Keratinocyte (primary cell): ENCODE data around the gene MOGAT1. TPM values are rescaled to one million over a fixed set of nuclear protein-coding genes. Genes with fewer than 3 reads are reported as not detected.
A peak's percentile ranks its signal among the peaks of the same experiment; 100 is the strongest.

Experiments
- DNase-seq: peaks from one replicate; pipeline ENCODE4 v3.0.0-alpha.2; 2011; ENCODE audit warnings: low read depth, missing footprints, low spot score
- FAIRE-seq: peaks from 2 replicates; lab custom pipeline; 2011; peaks lifted over from hg19 to GRCh38; lab: Jason Lieb, UNC
- H2AFZ ChIP-seq: 2 replicates; pipeline ENCODE4 v1.6.0; 2012; ENCODE audit warnings: low read length, control low read depth, inconsistent platforms; ENCODE audit not compliant: control insufficient read depth
- H3K27ac ChIP-seq: 2 replicates; pipeline ENCODE4 v1.5.1; 2011; ENCODE audit warnings: low read length; ENCODE audit not compliant: control insufficient read depth, insufficient read depth
- H3K27me3 ChIP-seq: 3 replicates; pipeline ENCODE4 v1.6.0; 2011; ENCODE audit warnings: low read length; ENCODE audit not compliant: control insufficient read depth, insufficient read depth; ENCODE audit errors: extremely low read depth
- H3K36me3 ChIP-seq, 2 experiments: 2 replicates in 1 of 2; 3 replicates in 1 of 2; pipeline ENCODE4 v1.5.1; 2011; ENCODE audit warnings: low read length in 2 of 2, mild to moderate bottlenecking in 1 of 2; ENCODE audit not compliant: control insufficient read depth in 2 of 2, insufficient read depth in 2 of 2; ENCODE audit errors: extremely low read depth in 1 of 2
- H3K4me1 ChIP-seq: 3 replicates; pipeline ENCODE4 v1.5.1; 2011; ENCODE audit warnings: low read length; ENCODE audit not compliant: control insufficient read depth, insufficient read depth; ENCODE audit errors: extremely low read depth
- H3K4me2 ChIP-seq: 3 replicates; pipeline ENCODE4 v1.6.0; 2011; ENCODE audit warnings: low read depth, low read length; ENCODE audit not compliant: control insufficient read depth, insufficient read depth; ENCODE audit errors: extremely low read depth
- H3K4me3 ChIP-seq, 3 experiments: fragments of 200-600 bp in 1 of 3; sonication (generic) in 1 of 3; 2 replicates in 2 of 3; 3 replicates in 1 of 3; pipeline ENCODE4 v1.5.1; 2011 to 2016; ENCODE audit warnings: low read length in 3 of 3, mild to moderate bottlenecking in 3 of 3, control low read depth in 2 of 3, inconsistent platforms in 1 of 3, low read depth in 1 of 3, mixed read lengths in 1 of 3, mixed run types in 1 of 3, moderate library complexity in 1 of 3; ENCODE audit not compliant: control insufficient read depth in 2 of 3, insufficient read depth in 2 of 3; ENCODE audit errors: extremely low read depth in 1 of 3
- H3K79me2 ChIP-seq: 2 replicates; pipeline ENCODE4 v1.6.0; 2012; ENCODE audit warnings: low read length; ENCODE audit not compliant: control insufficient read depth, insufficient read depth
- H3K9ac ChIP-seq: 3 replicates; pipeline ENCODE4 v1.6.0; 2011; ENCODE audit warnings: low read length; ENCODE audit not compliant: control insufficient read depth, insufficient read depth; ENCODE audit errors: extremely low read depth
- H3K9me1 ChIP-seq: 3 replicates; pipeline ENCODE4 v1.6.0; 2011; ENCODE audit warnings: low read length; ENCODE audit not compliant: control insufficient read depth, insufficient read depth; ENCODE audit errors: extremely low read depth
- H3K9me3 ChIP-seq: 2 replicates; pipeline ENCODE4 v1.5.1; 2012; ENCODE audit warnings: low read depth, low read length; ENCODE audit not compliant: control insufficient read depth
- H4K20me1 ChIP-seq: 3 replicates; pipeline ENCODE4 v1.6.0; 2011; ENCODE audit warnings: low read length; ENCODE audit not compliant: control insufficient read depth, insufficient read depth; ENCODE audit errors: extremely low read depth
- CTCF ChIP-seq, 3 experiments: IDR thresholded peaks in 1 of 3; conservative IDR thresholded peaks in 1 of 3; optimal IDR thresholded peaks in 1 of 3; 2 replicates in 2 of 3; 3 replicates in 1 of 3; pipeline versions ENCODE3 to v1.5.1; 2011; ENCODE audit warnings: low read length in 3 of 3, mild to moderate bottlenecking in 3 of 3, moderate library complexity in 2 of 3, control low read depth in 1 of 3, inconsistent platforms in 1 of 3; ENCODE audit not compliant: insufficient read depth in 2 of 3; ENCODE audit errors: extremely low read depth in 1 of 3
- EZH2 ChIP-seq: IDR thresholded peaks from one replicate; pipeline ENCODE4 v1.6.1; 2012; ENCODE audit warnings: inconsistent platforms, mild to moderate bottlenecking, low read length, moderate library complexity
- dilution Hi-C: fragments of 300-500 bp; cut with MboI; formaldehyde crosslinking; loops from one replicate; pipeline ENCODE4 v1.7.0; 2020; ENCODE audit warnings: low sequenced_read_pairs; ENCODE audit not compliant: extremely low pct_ligation_motif_present
- polyA plus RNA-seq, 5 experiments: library from polyadenylated mRNA; depleted of rRNA in 3 of 5; stranded (reverse) in 3 of 5; stranded (forward) in 1 of 5; unstranded in 1 of 5; fragments of >200 nt; gene quantifications; 1 replicate in 1 of 5; 2 replicates in 3 of 5; 3 replicates in 1 of 5; pipeline versions ENCODE4 v1.2.1 to v1.2.3, GENCODE V29; 2011 to 2012; ENCODE audit warnings: missing spikeins in 2 of 5, low read depth in 1 of 5, low replicate concordance in 1 of 5

Gene MOGAT1
- polyA plus RNA-seq, 1 donor (not counting 4 experiments of a cell fraction or from before 2014, with no cell fraction given) = not detected

- dilution Hi-C loops = no loop called here
- peak; percentile 20 for FAIRE-seq
- no peaks in the 10 kb centered on the region for H3K79me2 ChIP-seq
These were observed 2.1 kb upstream of the MOGAT1 start for GRCh38 chr2:222669353-222669752.

GRCh38 chr2:222670191-222671038, 1.0 kb upstream of the MOGAT1 start:
- H3K9me1 ChIP-seq = no peaks in the 10 kb centered on the region
- no peak for FAIRE-seq
- TF ChIP-seq EZH2 = no peak
- no peak for TF ChIP-seq CTCF (optimal IDR thresholded peaks at IDR 0.05 in 1 of 3, IDR thresholded peaks at IDR 0.05 in 1 of 3, conservative IDR thresholded peaks at IDR 0.05 in 1 of 3; ENCODE audit: extremely low read depth in 1 of 3, insufficient read depth in 2 of 3, low read length in 3 of 3)
- H3K36me3 ChIP-seq = no peaks in the 10 kb centered on the region
- H3K4me2 ChIP-seq = no peak overlapping the region
- DNase-seq = no peak
- dilution Hi-C loops = no loop called here
- H3K9ac ChIP-seq = no peak overlapping the region
- peaks cover 22% of the 10 kb centered on the region for H3K27me3 ChIP-seq
- H3K4me3 ChIP-seq = no peak overlapping the region
- no peaks in the 10 kb centered on the region for H3K9me3 ChIP-seq
- no peak overlapping the region for H2AFZ ChIP-seq
- no peak overlapping the region for H3K27ac ChIP-seq
- peaks cover 8% of the 10 kb centered on the region for H3K4me1 ChIP-seq
- H4K20me1 ChIP-seq = no peaks in the 10 kb centered on the region
- H3K79me2 ChIP-seq = no peaks in the 10 kb centered on the region

More at GRCh38 chr2:222669353-222669752, 2.1 kb upstream of the MOGAT1 start:
- Histone ChIP-seq H3K36me3 (no peaks in the 10 kb centered on the region), H3K4me3 (no peak overlapping the region), H3K4me1 (peaks cover 8% of the 10 kb centered on the region), H3K27me3 (peaks cover 22% of the 10 kb centered on the region), H2AFZ (no peak overlapping the region), H3K4me2 (no peak overlapping the region), H3K9ac (no peak overlapping the region), H3K27ac (no peak overlapping the region), H3K9me3 (no peaks in the 10 kb centered on the region), H4K20me1 (no peaks in the 10 kb centered on the region), H3K9me1 (no peaks in the 10 kb centered on the region)
- no peak for DNase-seq
- TF ChIP-seq EZH2 (no peak), CTCF (optimal IDR thresholded peaks at IDR 0.05 in 1 of 3, IDR thresholded peaks at IDR 0.05 in 1 of 3, conservative IDR thresholded peaks at IDR 0.05 in 1 of 3; ENCODE audit: extremely low read depth in 1 of 3, insufficient read depth in 2 of 3, low read length in 3 of 3) (no peak)
